Loucy (cell line): ENCODE data around the gene EEFSEC.

Source experiments
- CTCF ChIP-seq: fragments of 200-600 bp; sonication (generic); conservative IDR thresholded peaks from 2 replicates; pipeline ENCODE4 v1.5.1; 2014; ENCODE audit warnings: mild to moderate bottlenecking, antibody characterized with exemption, low read length
- EZH2phosphoT487 ChIP-seq: fragments of 200-600 bp; IDR thresholded peaks from 2 replicates; pipeline ENCODE4 v1.6.1; 2018; ENCODE audit warnings: antibody characterized with exemption, mild to moderate bottlenecking, moderate library complexity, borderline replicate concordance

- TF ChIP-seq CTCF (no peak), EZH2phosphoT487 (no peak)
Measured at GRCh38 chr3:128357538-128357937, 204.3 kb downstream of the EEFSEC start.
